ENCODE data around the gene RNU5D-1.

The RNU5D-1 gene

GRCh38 chr1:44719318-44719717, 11.7 kb downstream of the RNU5D-1 start:
- no peak for TF ChIP-seq CTCF (IDR thresholded peaks at IDR 0.05; ENCODE audit: control insufficient read depth, insufficient read depth, low read depth, low read length, missing control alignments)
- H3K4me3 ChIP-seq (ENCODE audit: control insufficient read depth, low read depth, low read length), result no peak overlapping the region
- DNase-seq (ENCODE audit: low read depth), result no peak

GRCh38 chr1:44718091-44718490, 12.9 kb downstream of the RNU5D-1 start:
- TF ChIP-seq CTCF (IDR thresholded peaks at IDR 0.05; ENCODE audit: control insufficient read depth, insufficient read depth, low read depth, low read length, missing control alignments), result no peak
- H3K4me3 ChIP-seq (ENCODE audit: control insufficient read depth, low read depth, low read length), result no peak overlapping the region
- DNase-seq (ENCODE audit: low read depth), result no peak

- no peak overlapping the region for H3K4me3 ChIP-seq (ENCODE audit: control insufficient read depth, low read depth, low read length)
Observed at GRCh38 chr1:44717653-44718052, 13.3 kb downstream of the RNU5D-1 start.

GRCh38 chr1:44717156-44717555, 13.8 kb downstream of the RNU5D-1 start:
- H3K4me3 ChIP-seq (ENCODE audit: control insufficient read depth, low read depth, low read length), result no peak overlapping the region
- no peak for DNase-seq (ENCODE audit: low read depth)
- TF ChIP-seq CTCF (IDR thresholded peaks at IDR 0.05; ENCODE audit: control insufficient read depth, insufficient read depth, low read depth, low read length, missing control alignments), result no peak

More at GRCh38 chr1:44717653-44718052, 13.3 kb downstream of the RNU5D-1 start:
- no peak for TF ChIP-seq CTCF (IDR thresholded peaks at IDR 0.05; ENCODE audit: control insufficient read depth, insufficient read depth, low read depth, low read length, missing control alignments)
- DNase-seq (ENCODE audit: low read depth), result no peak

- no peak overlapping the region for H3K4me3 ChIP-seq (ENCODE audit: control insufficient read depth, low read depth, low read length)
- no peak for DNase-seq (ENCODE audit: low read depth)
- peak; percentile 87 for TF ChIP-seq CTCF (IDR thresholded peaks at IDR 0.05; ENCODE audit: control insufficient read depth, insufficient read depth, low read depth, low read length, missing control alignments)
Observed at GRCh38 chr1:44714944-44715571, 15.9 kb downstream of the RNU5D-1 start.

GRCh38 chr1:44714532-44714931, 16.4 kb downstream of the RNU5D-1 start:
- H3K4me3 ChIP-seq (ENCODE audit: control insufficient read depth, low read depth, low read length), result no peak overlapping the region
- DNase-seq (ENCODE audit: low read depth), result no peak
- TF ChIP-seq CTCF (IDR thresholded peaks at IDR 0.05; ENCODE audit: control insufficient read depth, insufficient read depth, low read depth, low read length, missing control alignments), result no peak
